ENCODE measurements around the gene GSDME. TPM values are rescaled to one million over a fixed set of nuclear protein-coding genes. Genes with fewer than 3 reads are reported as not detected.
"Not testable (repeated sequence)": the region's sequence is repeated elsewhere in the genome, so short reads cannot be mapped to it uniquely, and the experiment has no call there.

The GSDME gene
- total RNA-seq = 1 to 10 TPM; 3.5 to 5.2 TPM

DNA sequence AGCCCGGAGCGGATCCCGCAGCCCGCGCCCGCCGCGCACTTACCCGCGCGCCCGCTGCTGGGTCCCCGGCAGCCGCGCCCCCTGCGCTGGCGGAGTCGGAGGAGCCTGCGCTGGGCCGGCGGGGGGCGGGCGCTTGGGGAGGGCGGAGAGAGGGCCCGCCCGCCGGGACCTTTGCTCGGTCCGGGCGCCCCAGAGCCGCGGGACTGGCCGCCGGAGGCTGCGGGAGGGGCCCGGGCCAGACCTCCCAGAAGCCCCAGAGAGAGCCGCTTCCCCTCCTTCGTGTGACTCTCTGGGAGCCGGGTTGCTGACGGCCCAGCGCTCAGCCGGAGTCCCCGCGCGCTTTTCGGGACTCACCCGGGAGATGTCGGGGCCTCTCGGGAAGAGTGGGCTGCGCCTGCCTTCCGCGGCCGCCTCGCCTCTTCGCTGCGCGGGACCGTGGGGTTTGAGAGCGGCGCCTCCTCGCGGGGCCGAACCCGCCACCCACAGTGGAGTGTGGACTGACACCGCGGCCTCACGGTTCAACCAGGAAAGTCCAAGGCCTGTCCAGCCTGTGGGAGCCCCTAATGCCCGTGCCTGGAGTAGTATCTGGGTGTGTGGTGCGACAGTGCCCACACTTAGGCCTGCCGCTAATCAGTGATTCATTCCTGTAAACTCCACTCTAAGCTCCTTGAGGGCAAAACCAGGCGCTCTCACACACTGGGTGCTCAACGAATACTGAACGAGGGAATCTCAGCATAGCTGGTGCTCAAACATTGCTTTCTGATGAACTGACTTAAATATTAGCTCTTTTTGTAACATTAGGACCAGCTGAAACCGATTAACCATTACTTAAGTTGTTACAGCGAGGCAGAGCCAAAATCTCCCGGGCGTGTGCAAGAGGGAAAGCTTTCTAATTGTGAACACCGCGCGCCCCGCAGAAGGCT, at the start of gene GSDME:
Gene GSDME (minus strand): TSS at position 112 of the 923 bp plus-strand sequence. CDS start 7,690 bp downstream, outside the sequence.
- Mint-ChIP-seq H3K27me3 (peaks cover 36 to 52% of the 10 kb centered on the region in 2 donors), H3K36me3 (no peaks in the 10 kb centered on the region), H3K9me3 (no peaks in the 10 kb centered on the region), H3K4me3 (peak within 1 kb of the TSS; percentile 59), H3K4me1 (ENCODE audit: low read depth in 2 of 2) (peaks cover 16 to 18% of the 10 kb centered on the region in 2 donors), H3K27ac (no peak within 1 kb of the TSS)
- peak; percentile 82 to 88 for ATAC-seq
- DNase-seq (ENCODE audit: low spot score) = peak; percentile 73

DNA sequence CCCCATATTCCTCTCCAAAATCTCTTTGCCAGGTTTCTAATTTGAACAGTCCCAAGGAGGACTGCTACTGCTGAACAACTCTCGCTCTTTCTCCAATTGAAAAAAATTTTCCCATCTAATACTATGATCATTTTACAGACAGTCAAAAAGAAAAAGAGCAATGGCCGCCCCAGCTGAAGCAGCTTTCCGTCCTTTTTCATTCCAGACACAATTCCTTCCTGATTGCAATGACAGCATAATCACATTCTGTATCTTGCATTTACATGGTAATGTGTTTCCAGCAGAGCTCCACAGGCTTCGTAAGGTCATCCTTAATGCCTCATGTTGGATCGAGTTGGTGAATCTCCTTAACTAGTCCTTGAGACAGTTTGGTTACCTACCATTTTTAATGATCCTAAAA, 45.0 kb upstream of the GSDME start:
- Mint-ChIP-seq H3K27me3 (no peaks in the 10 kb centered on the region), H3K4me3 (no peak overlapping the region), H3K4me1 (ENCODE audit: low read depth in 2 of 2) (peaks cover 8 to 11% of the 10 kb centered on the region in 2 donors), H3K27ac (no peak overlapping the region), H3K9me3 (no peaks in the 10 kb centered on the region), H3K36me3 (peaks cover 36% of the 10 kb centered on the region)
- ATAC-seq (no peak), DNase-seq (ENCODE audit: low spot score) (no peak)

DNA sequence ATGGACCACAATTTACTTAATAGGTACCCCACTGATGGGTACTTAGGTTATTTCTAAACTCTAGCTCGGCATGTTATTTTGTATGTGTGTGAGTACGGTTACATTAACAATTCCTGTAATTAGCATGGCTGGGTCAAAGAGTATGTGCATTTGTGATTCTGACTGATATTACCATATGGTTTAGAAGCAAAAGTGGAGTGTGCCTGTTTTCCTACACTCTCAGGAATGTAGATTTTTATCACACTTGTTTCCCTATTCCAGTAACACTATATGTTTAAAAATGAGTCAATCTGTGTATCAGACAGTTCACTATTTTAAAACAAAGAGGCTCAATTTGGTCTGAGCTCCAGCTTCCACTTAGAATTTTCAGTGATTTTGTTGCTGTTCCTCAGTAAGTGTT, 44.6 kb upstream of the GSDME start:
- no peaks in the 10 kb centered on the region for H3K27me3 Mint-ChIP-seq
- no peak overlapping the region for H3K4me3 Mint-ChIP-seq
- DNase-seq (ENCODE audit: low spot score) (no peak), ATAC-seq (no peak)
- peaks cover 38% of the 10 kb centered on the region for H3K36me3 Mint-ChIP-seq
- H3K4me1 Mint-ChIP-seq (ENCODE audit: low read depth in 2 of 2) = peaks cover 8 to 11% of the 10 kb centered on the region in 2 donors
- no peak overlapping the region for H3K27ac Mint-ChIP-seq
- H3K9me3 Mint-ChIP-seq = no peaks in the 10 kb centered on the region

DNA sequence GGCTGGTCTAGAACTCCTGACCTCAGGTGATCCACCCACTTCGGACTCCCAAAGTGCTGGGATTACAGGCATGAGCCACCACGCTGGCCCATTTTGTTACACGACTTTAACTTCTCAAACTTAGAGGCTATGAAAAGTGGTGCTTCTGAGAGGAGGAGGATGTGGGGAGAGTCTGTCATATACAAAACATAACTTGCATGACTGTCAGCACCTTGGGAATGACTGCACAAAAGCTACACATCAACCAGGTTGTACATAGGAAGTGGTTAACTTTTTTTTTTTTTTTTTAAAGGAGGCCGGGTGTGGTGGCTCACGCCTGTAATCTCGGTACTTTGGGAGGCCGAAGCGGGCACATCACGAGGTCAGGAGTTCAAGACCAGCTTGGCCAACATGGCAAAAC, 43.4 kb upstream of the GSDME start:
- Mint-ChIP-seq H3K4me3 (peak overlapping the region; percentile 40), H3K9me3 (no peaks in the 10 kb centered on the region), H3K4me1 (ENCODE audit: low read depth in 2 of 2) (peaks cover 8 to 11% of the 10 kb centered on the region in 2 donors), H3K27ac (peak overlapping the region; percentile 49 to 63), H3K27me3 (no peaks in the 10 kb centered on the region), H3K36me3 (peaks cover 40% of the 10 kb centered on the region)
- DNase-seq (ENCODE audit: low spot score) = no peak
- ATAC-seq = peak; percentile 69 to 92

DNA sequence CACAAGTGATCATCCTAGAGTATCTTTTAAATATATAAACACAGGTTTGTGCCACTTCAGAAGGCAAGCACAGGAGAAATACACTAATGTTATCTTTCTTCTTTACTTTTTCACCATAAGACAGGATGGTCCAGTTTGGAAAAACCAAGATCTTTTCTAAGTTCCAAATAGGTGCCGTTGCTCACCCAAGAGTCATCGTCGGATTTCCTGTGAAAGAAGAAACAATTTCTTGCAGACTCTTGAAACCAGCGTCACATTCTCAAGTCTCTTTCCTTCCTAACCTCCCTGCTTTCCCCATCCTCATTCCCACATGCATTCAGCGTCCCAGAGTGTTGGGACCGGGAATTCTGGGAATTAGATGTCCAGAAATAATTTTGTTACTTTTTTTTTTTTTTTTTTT, 42.8 kb upstream of the GSDME start:
- Mint-ChIP-seq H3K4me1 (ENCODE audit: low read depth in 2 of 2) (peaks cover 8 to 11% of the 10 kb centered on the region in 2 donors), H3K36me3 (peaks cover 40% of the 10 kb centered on the region), H3K9me3 (no peaks in the 10 kb centered on the region), H3K27me3 (no peaks in the 10 kb centered on the region), H3K4me3 (no peak overlapping the region), H3K27ac (peak overlapping the region in 1 of 2 donors; percentile 49)
- ATAC-seq = no peak
- DNase-seq (ENCODE audit: low spot score) = no peak

DNA sequence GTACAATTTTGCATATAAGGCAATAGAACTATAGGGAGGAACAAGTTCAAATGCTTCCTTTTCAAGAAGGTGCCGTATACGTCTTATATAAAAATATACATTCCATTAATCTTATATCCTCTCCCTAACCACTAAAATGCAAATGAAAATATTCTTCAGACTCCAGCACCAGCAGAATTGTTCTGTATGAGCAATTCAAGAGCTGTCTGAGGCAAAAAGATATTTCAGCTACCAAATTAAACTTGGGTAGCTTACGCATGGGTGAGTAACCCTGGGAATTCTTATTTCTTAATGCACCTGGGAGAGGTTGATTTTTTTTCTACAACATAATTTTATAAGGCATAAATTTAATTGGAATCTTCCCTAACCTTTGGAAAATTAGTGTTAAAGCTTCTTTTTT, 42.2 kb upstream of the GSDME start:
- H3K27me3 Mint-ChIP-seq = no peaks in the 10 kb centered on the region
- no peak overlapping the region for H3K4me3 Mint-ChIP-seq
- no peaks in the 10 kb centered on the region for H3K9me3 Mint-ChIP-seq
- peaks cover 11 to 16% of the 10 kb centered on the region in 2 donors for H3K4me1 Mint-ChIP-seq (ENCODE audit: low read depth in 2 of 2)
- DNase-seq (ENCODE audit: low spot score) (no peak), ATAC-seq (no peak)
- peak overlapping the region in 1 of 2 donors; percentile 39 for H3K27ac Mint-ChIP-seq
- peaks cover 42% of the 10 kb centered on the region for H3K36me3 Mint-ChIP-seq

DNA sequence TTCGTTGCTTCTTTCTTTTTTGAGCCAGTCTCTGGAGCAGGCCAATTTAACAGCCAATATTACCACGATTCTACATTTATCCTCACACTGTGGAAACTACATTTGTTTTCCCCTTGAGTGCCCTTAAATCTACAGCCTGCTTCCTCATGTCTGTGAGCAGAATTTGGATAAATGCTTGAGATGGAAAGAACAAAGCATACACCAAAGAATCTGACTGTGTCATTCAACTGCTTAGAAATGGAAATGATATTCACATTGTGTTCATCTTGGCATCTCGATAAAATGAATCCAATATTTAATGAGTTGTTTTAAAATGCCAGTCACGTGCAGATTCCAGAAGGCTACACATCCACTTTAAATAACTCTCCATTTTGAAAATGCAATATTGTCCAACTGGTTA, 41.0 kb upstream of the GSDME start:
- no peaks in the 10 kb centered on the region for H3K9me3 Mint-ChIP-seq
- H3K36me3 Mint-ChIP-seq = peaks cover 37% of the 10 kb centered on the region
- H3K27me3 Mint-ChIP-seq = no peaks in the 10 kb centered on the region
- no peak for DNase-seq (ENCODE audit: low spot score)
- no peak for ATAC-seq
- H3K4me3 Mint-ChIP-seq = no peak overlapping the region
- no peak overlapping the region for H3K27ac Mint-ChIP-seq
- H3K4me1 Mint-ChIP-seq (ENCODE audit: low read depth in 2 of 2) = peaks cover 18 to 24% of the 10 kb centered on the region in 2 donors

DNA sequence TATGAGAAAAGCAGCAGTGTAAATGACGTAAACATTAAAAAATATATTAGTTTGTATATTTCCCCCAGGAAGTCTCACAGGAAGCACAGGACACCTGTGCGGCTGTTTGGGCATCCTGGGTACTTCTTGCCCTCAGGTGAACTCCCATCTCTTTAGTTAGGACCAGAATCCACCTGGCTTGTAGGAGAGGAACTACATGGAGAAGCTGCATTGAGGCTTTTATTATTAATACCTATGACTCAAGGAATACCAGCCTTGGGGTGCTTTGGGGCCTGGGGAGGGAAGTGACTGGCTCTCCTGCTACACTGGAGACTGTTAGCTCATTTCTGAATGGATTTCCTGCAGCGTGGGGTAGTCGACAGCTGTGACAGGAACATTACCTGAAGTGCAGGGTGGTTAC, 40.0 kb upstream of the GSDME start:
- H3K36me3 Mint-ChIP-seq = peaks cover 29% of the 10 kb centered on the region
- no peaks in the 10 kb centered on the region for H3K27me3 Mint-ChIP-seq
- no peaks in the 10 kb centered on the region for H3K9me3 Mint-ChIP-seq
- H3K4me3 Mint-ChIP-seq = no peak overlapping the region
- no peak for DNase-seq (ENCODE audit: low spot score)
- ATAC-seq = no peak
- H3K4me1 Mint-ChIP-seq (ENCODE audit: low read depth in 2 of 2) = peaks cover 18 to 24% of the 10 kb centered on the region in 2 donors
- no peak overlapping the region for H3K27ac Mint-ChIP-seq

DNA sequence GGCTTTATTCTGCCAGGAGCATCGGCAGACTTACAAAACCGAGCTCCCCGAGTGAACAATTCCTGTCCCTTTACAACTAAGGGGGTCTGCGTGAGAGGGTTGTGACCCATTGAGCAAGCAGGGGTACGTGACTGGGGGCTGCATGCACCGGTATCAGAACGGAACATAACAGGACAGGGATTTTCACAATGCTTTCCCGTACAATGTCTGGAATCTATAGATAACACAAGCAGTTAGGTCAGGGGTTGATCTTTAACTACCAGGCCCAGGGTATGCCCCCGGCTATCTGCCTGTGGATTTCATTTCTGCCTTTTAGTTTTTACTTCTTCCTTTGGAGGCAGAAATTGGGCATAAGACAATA, 38.1 kb upstream of the GSDME start:
- peaks cover 11 to 14% of the 10 kb centered on the region in 2 donors for H3K4me1 Mint-ChIP-seq (ENCODE audit: low read depth in 2 of 2)

DNA sequence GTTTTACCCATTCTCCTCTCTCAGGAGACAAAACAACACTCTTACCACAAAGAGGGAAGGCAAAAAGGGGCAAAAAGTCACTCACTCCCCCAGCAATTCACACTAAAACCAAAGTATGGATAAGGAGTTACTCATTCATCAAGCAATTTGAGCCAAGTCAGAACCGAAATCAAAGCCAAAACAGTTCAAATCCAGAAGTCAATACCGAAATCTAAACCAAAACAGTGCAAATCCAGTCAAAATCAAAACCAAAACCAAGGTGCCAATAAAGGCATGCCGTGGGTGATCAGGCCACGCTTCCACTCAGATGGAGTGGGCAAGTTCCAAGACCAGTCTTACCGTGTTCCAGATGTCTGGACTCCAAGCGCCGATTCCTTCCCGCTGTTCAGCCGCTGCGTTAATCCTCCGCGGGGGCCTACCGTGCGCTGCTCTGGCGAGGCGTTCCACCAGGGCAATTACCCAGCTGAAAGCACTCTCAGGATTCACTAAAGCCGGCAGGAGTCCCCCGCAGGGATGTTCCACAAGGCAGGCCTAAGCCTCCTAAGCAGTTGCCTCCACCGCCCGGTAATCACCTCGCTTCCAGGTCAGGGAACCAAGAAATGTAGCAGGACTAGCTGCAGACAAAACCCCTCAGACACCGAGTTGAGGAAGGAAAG, 37.6 kb upstream of the GSDME start:
- H3K4me1 Mint-ChIP-seq (ENCODE audit: low read depth in 2 of 2) = peaks cover 11 to 13% of the 10 kb centered on the region in 2 donors
- H3K36me3 Mint-ChIP-seq = peaks cover 11% of the 10 kb centered on the region
- not testable (repeated sequence) for DNase-seq (ENCODE audit: low spot score); H3K27me3 Mint-ChIP-seq; H3K9me3 Mint-ChIP-seq
- peak overlapping the region; percentile 56 for H3K4me3 Mint-ChIP-seq
- H3K27ac Mint-ChIP-seq = peak overlapping the region; percentile 42 to 65
- ATAC-seq = peak in 1 of 2 donors; percentile 43

More for the DNA sequence above, 38.1 kb upstream of the GSDME start:
- DNase-seq (ENCODE audit: low spot score) (no peak), ATAC-seq (no peak)
- H3K9me3 Mint-ChIP-seq = no peaks in the 10 kb centered on the region
- peak overlapping the region in 1 of 2 donors; percentile 42 for H3K27ac Mint-ChIP-seq
- H3K36me3 Mint-ChIP-seq = peaks cover 12% of the 10 kb centered on the region
- H3K4me3 Mint-ChIP-seq = no peak overlapping the region
- H3K27me3 Mint-ChIP-seq = no peaks in the 10 kb centered on the region

DNA sequence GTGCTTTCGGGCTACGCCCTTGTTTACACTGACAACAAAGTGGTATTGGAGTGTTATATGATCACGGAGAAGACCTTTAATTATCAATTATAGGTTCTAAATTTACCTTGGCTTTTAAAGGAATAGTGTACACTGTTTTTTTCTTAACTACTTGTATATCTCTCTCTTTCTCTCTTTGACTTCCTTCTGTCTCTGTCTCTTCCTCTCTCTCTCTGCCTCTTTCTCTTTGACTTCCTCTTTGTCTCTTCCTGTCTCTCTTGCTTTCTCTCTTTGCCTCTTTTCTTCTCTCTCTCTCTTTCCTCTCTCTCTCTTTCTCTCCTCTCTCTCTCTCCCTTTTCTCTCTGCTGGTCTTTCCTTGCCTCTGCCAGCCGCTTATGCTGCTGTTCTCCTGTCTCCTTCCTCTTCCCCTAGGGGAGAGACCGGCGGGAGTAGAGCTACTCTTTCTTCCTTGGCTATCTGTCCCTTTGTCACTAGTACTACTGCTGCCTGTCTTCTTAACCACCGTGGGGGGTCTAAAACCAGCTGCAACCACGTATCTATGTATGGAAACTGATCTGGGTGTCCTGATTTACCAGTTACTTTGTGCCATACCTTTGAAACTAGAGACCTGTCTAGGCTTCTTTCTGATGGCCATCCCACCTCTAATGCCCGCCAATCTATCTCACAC, 36.9 kb upstream of the GSDME start:
- ATAC-seq (no peak), DNase-seq (ENCODE audit: low spot score) (no peak)
- H3K9me3 Mint-ChIP-seq = no peaks in the 10 kb centered on the region
- peaks cover 16 to 19% of the 10 kb centered on the region in 2 donors for H3K4me1 Mint-ChIP-seq (ENCODE audit: low read depth in 2 of 2)
- H3K27me3 Mint-ChIP-seq = no peaks in the 10 kb centered on the region
- H3K4me3 Mint-ChIP-seq = peak overlapping the region; percentile 56
- peak overlapping the region; percentile 42 to 65 for H3K27ac Mint-ChIP-seq
- peaks cover 11% of the 10 kb centered on the region for H3K36me3 Mint-ChIP-seq

DNA sequence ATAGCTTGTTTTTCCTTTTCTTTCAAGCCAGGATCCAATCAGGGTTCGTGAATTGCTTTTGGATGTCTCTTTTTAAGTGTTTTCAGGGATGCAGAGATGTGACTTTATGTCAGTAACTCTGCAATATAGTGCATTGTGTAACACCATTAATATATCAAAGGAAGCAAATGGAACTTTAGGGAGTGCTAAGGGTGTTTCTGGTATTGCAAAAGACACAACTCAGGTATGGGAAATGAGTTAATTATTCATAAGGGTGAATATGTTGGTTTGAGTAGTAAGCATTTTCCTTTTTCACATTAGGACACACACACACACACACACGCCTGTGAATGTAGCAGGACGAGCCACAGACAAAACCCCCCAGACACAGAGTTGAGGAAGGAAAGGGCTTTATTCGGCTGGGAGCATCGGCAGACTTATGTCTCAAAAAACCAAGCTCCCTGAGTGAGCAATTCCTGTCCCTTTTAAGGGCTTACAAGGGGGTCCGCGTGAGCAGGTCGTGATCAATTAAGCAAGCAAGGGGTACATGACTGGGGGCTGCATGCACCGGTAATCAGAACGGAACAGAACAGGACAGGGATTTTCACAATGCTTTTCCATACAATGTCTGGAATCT, 31.8 kb upstream of the GSDME start:
- H3K9me3 Mint-ChIP-seq = no peaks in the 10 kb centered on the region
- H3K27me3 Mint-ChIP-seq = no peaks in the 10 kb centered on the region
- no peak for DNase-seq (ENCODE audit: low spot score)
- no peak for ATAC-seq
- peak overlapping the region; percentile 22 to 81 for H3K27ac Mint-ChIP-seq
- peak overlapping the region; percentile 0 for H3K4me3 Mint-ChIP-seq
- peaks cover 31 to 37% of the 10 kb centered on the region in 2 donors for H3K4me1 Mint-ChIP-seq (ENCODE audit: low read depth in 2 of 2)
- H3K36me3 Mint-ChIP-seq = peaks cover 5% of the 10 kb centered on the region

DNA sequence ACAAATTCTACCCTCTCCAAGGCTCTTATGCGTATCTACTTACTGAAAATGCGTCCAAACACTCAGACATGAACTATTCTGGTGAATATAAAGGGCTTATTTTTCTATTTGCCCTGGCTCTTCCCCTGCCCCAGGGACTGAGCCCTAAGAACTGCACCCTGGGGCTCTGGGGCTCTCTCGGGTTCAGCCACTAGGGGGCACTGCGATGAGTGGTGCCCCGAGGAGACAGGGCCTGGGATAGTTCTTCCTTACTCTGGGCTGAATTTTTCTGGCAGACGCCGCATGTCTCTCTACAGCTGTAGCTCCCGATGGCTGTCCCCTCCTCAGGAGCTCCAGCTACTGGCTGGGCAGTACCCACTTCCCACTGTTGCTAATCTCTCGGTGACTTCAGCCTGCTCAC, 30.8 kb upstream of the GSDME start:
- peaks cover 5% of the 10 kb centered on the region for H3K36me3 Mint-ChIP-seq
- DNase-seq (ENCODE audit: low spot score) (no peak), ATAC-seq (no peak)
- H3K4me3 Mint-ChIP-seq = no peak overlapping the region
- H3K27ac Mint-ChIP-seq = peak overlapping the region in 1 of 2 donors; percentile 81
- H3K27me3 Mint-ChIP-seq = no peaks in the 10 kb centered on the region
- peaks cover 27 to 40% of the 10 kb centered on the region in 2 donors for H3K4me1 Mint-ChIP-seq (ENCODE audit: low read depth in 2 of 2)
- H3K9me3 Mint-ChIP-seq = no peaks in the 10 kb centered on the region
